H1 (cell line): ENCODE data around the gene UBE2V1. TPM values are rescaled to one million over a fixed set of nuclear protein-coding genes. Genes with fewer than 3 reads are reported as not detected.

Source experiments
- CBX8 ChIP-seq: fragments of 300-800, 300-1000 bp; sonication (generic); IDR thresholded peaks from 2 replicates; pipeline ENCODE4 v1.7.1; 2016; ENCODE audit warnings: low read depth, low read length, borderline replicate concordance
- CEBPB ChIP-seq: IDR thresholded peaks from 2 replicates; pipeline ENCODE4 v1.6.1; 2012; ENCODE audit warnings: low read depth, low read length
- CHD7 ChIP-seq: fragments of 300-600 bp; sonication (generic); IDR thresholded peaks from 2 replicates; pipeline ENCODE4 v1.7.1; 2012; ENCODE audit warnings: low read length, moderate library complexity, mild to moderate bottlenecking, inconsistent platforms; ENCODE audit not compliant: insufficient replicate concordance
- CREB1 ChIP-seq: IDR thresholded peaks from 2 replicates; pipeline ENCODE4 v1.6.1; 2012; ENCODE audit warnings: inconsistent platforms
- E2F6 ChIP-seq: IDR thresholded peaks from 2 replicates; pipeline ENCODE4 v1.6.1; 2012; ENCODE audit warnings: inconsistent platforms
- EP300 ChIP-seq, 2 experiments: IDR thresholded peaks; 1 replicate in 1 of 2; 2 replicates in 1 of 2; pipeline ENCODE4 v1.6.1; 2011 to 2012; ENCODE audit warnings: low read depth in 2 of 2, low read length in 2 of 2, mild to moderate bottlenecking in 2 of 2, borderline replicate concordance in 1 of 2, inconsistent platforms in 1 of 2, moderate library complexity in 1 of 2
- POU5F1 ChIP-seq: IDR thresholded peaks from 2 replicates; pipeline ENCODE4 v1.6.1; 2011; ENCODE audit warnings: low read depth, mild to moderate bottlenecking, low read length, moderate library complexity
- SP1 ChIP-seq: IDR thresholded peaks from 2 replicates; pipeline ENCODE4 v1.6.1; 2011; ENCODE audit warnings: low read depth, low read length
- SRF ChIP-seq: IDR thresholded peaks from 2 replicates; pipeline ENCODE4 v1.6.1; 2011; ENCODE audit warnings: mild to moderate bottlenecking, low read depth, low read length, moderate library complexity
- polyA plus RNA-seq, 7 experiments: library from polyadenylated mRNA; depleted of rRNA in 3 of 7; stranded (reverse) in 5 of 7; unstranded in 2 of 7; fragments of >200 nt in 5 of 7; fragments of 200-250 nt in 2 of 7; gene quantifications; 1 replicate in 5 of 7; 2 replicates in 1 of 7; 4 replicates in 1 of 7; pipeline versions ENCODE4 v1.2.1 to v1.2.3, GENCODE V29; 2011 to 2013; ENCODE audit warnings: missing spikeins in 2 of 7, mixed read lengths in 2 of 7
- total RNA-seq: library from RNA; stranded (reverse); fragmentation: NEBNext Ultra II Directional; extraction: Animal tissue kit (Norgen Biotek cat#: 25700); gene quantifications from 2 replicates; pipeline ENCODE4 v1.2.1, GENCODE V29; 2021

UBE2V1 gene
- total and polyA plus RNA-seq, 2 of the 8 experiments (the other 6 are each of a cell fraction or from before 2014, with no cell fraction given), result 141 to 184 TPM

DNA sequence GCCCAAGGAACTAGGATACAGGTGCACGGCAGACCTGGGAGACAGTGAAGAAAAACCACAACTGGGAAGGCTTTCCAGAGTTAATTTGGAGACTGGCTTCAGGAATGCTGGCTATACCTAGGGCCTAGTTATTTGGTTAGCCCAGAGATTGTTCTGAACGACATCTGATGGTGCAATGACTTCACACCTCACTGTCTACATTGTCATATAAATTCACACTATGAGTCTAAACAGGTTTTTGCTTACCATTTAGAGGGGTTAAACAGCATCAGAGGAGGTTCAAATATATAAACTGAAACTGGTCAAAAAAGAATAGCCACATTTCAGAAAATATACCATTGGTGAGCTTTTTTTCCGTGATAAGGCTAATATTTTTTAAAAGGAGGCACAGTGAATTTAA is 16.7 kb downstream of the UBE2V1 start (continued):
- TF ChIP-seq CHD7 (no peak), EP300 (IDR thresholded peaks at IDR 0.05; ENCODE audit: borderline replicate concordance in 1 of 2, low read depth in 2 of 2, low read length in 2 of 2) (no peak), SRF (no peak), CREB1 (no peak), CBX8 (no peak), POU5F1 (no peak), CEBPB (no peak), E2F6 (no peak), SP1 (no peak)
